GM12878 (cell line): ENCODE results near the gene TMC8. TPM values are rescaled to one million over a fixed set of nuclear protein-coding genes. Genes with fewer than 3 reads are reported as not detected.

Source experiments
- ATAC-seq: fragments of 200-7000 bp; cut with Tn5 transposase; 3 replicates; pipeline ENCODE4 v1.9.1; 2020; ENCODE audit warnings: mild to moderate bottlenecking, moderate library complexity
- BruUV-seq: library from RNA; stranded (reverse); fragments of 400-500 nt; replicated peaks from 2 replicates; lab custom pipeline; 2021; lab: Mats Ljungman, UMichigan
- CTCF ChIA-PET: fragments of 300-600 bp; sonication (Branson Sonifier 250); formaldehyde crosslinking; extraction: SDS; loops from one replicate; lab custom pipeline; 2021; ENCODE audit warnings: inconsistent platforms; lab: Yijun Ruan, JAX
- POLR2A ChIA-PET: fragments of 350-600 bp; formaldehyde crosslinking; extraction: SDS; loops from one replicate; lab custom pipeline; 2021; ENCODE audit warnings: inconsistent platforms; lab: Charles Lee
- RAD21 ChIA-PET: fragments of 300-600 bp; sonication (Branson Sonifier 250); formaldehyde crosslinking; loops from one replicate; lab custom pipeline; 2023; ENCODE audit warnings: antibody characterized with exemption; ENCODE audit not compliant: unreplicated experiment; lab: Charles Lee
- SMC1A ChIA-PET: fragments of 300-600 bp; sonication (Branson Sonifier 250); formaldehyde crosslinking; loops from one replicate; lab custom pipeline; 2023; ENCODE audit not compliant: unreplicated experiment, uncharacterized antibody; lab: Charles Lee
- DNase-seq: peaks from one replicate; pipeline ENCODE4 v3.0.0-alpha.2; 2011; ENCODE audit warnings: low read depth, low spot score
- FAIRE-seq: peaks from 3 replicates; lab custom pipeline; 2011; peaks lifted over from hg19 to GRCh38; lab: Jason Lieb, UNC
- H2AFZ ChIP-seq: 2 replicates; pipeline ENCODE4 v1.6.0; 2011; ENCODE audit warnings: low read depth, low read length, control low read depth; ENCODE audit not compliant: control insufficient read depth
- H3K27ac ChIP-seq: 2 replicates; pipeline ENCODE4 v1.5.1; 2011; ENCODE audit warnings: control low read depth; ENCODE audit not compliant: control insufficient read depth, insufficient read depth
- H3K27me3 ChIP-seq, 2 experiments: replicated peaks in 1 of 2; 2 replicates each; pipeline versions ENCODE4 v1.6.0 to v1.6.1; 2011; ENCODE audit warnings: low read length in 1 of 2; ENCODE audit not compliant: control insufficient read depth in 2 of 2, insufficient read depth in 2 of 2
- H3K36me3 ChIP-seq, 2 experiments: 2 replicates each; pipeline ENCODE4 v1.5.1; 2011; ENCODE audit warnings: low read length in 1 of 2; ENCODE audit not compliant: control insufficient read depth in 2 of 2, insufficient read depth in 2 of 2
- H3K4me1 ChIP-seq: 2 replicates; pipeline ENCODE4 v1.6.1; 2011; ENCODE audit warnings: mild to moderate bottlenecking, low read length, moderate library complexity, mixed read lengths; ENCODE audit not compliant: control insufficient read depth, insufficient read depth
- H3K4me2 ChIP-seq: 2 replicates; pipeline ENCODE4 v1.6.0; 2011; ENCODE audit warnings: control low read depth; ENCODE audit not compliant: control insufficient read depth, insufficient read depth
- H3K4me3 ChIP-seq: fragments of 200-600 bp; sonication (generic); 2 replicates; pipeline ENCODE4 v1.5.1; 2016
- H3K79me2 ChIP-seq: 2 replicates; pipeline ENCODE4 v1.6.0; 2011; ENCODE audit warnings: low read length; ENCODE audit not compliant: control insufficient read depth, insufficient read depth
- H3K9ac ChIP-seq: 2 replicates; pipeline ENCODE4 v1.8.0; 2011; ENCODE audit warnings: low read length, control low read depth, mixed read lengths; ENCODE audit not compliant: control insufficient read depth, insufficient read depth
- H3K9me3 ChIP-seq: replicated peaks from 3 replicates; pipeline ENCODE4 v1.5.1; 2011; ENCODE audit warnings: mild to moderate bottlenecking, low read length; ENCODE audit not compliant: control insufficient read depth, insufficient read depth
- H4K20me1 ChIP-seq: 2 replicates; pipeline ENCODE4 v1.6.0; 2011; ENCODE audit not compliant: control insufficient read depth, insufficient read depth
- CREM ChIP-seq: IDR thresholded peaks from 2 replicates; pipeline ENCODE4 v1.6.1; 2014; ENCODE audit warnings: antibody characterized with exemption, low read depth
- DPF2 ChIP-seq: fragments of 450-650 bp; IDR thresholded peaks from 2 replicates; pipeline ENCODE4 v1.6.1; 2017; ENCODE audit warnings: mild to moderate bottlenecking
- EGR1 ChIP-seq, 2 experiments: IDR thresholded peaks; 1 replicate in 1 of 2; 2 replicates in 1 of 2; pipeline ENCODE4 v1.6.1; 2011 to 2012; ENCODE audit warnings: low read depth in 2 of 2, low read length in 2 of 2, borderline replicate concordance in 1 of 2, mild to moderate bottlenecking in 1 of 2, moderate library complexity in 1 of 2
- HDAC2 ChIP-seq: fragments of 200-600 bp; sonication (generic); IDR thresholded peaks from 2 replicates; pipeline ENCODE4 v1.6.1; 2017
- IRF4 ChIP-seq: IDR thresholded peaks from 2 replicates; pipeline ENCODE4 v1.6.1; 2011; ENCODE audit warnings: low read depth, low read length
- MAX ChIP-seq: IDR thresholded peaks from 2 replicates; pipeline ENCODE4 v1.6.1; 2012; ENCODE audit warnings: low read depth, low read length, improper control_type of control experiment
- MEF2A ChIP-seq: IDR thresholded peaks from 2 replicates; pipeline ENCODE4 v1.6.1; 2011; ENCODE audit warnings: low read depth, mild to moderate bottlenecking, low read length, moderate library complexity; ENCODE audit not compliant: insufficient read depth
- MLLT1 ChIP-seq: fragments of 450-650 bp; IDR thresholded peaks from 2 replicates; pipeline ENCODE4 v1.6.1; 2016; ENCODE audit warnings: mild to moderate bottlenecking
- NBN ChIP-seq: fragments of 450-650 bp; IDR thresholded peaks from 2 replicates; pipeline ENCODE4 v1.6.1; 2016
- NR2C1 ChIP-seq: fragments of 450-650 bp; IDR thresholded peaks from 2 replicates; pipeline ENCODE4 v1.6.1; 2017; ENCODE audit warnings: antibody characterized with exemption, mild to moderate bottlenecking, moderate library complexity
- POLR2AphosphoS2 ChIP-seq: IDR thresholded peaks from 2 replicates; pipeline ENCODE4 v1.6.1; 2011; ENCODE audit warnings: low read depth, mild to moderate bottlenecking, low read length, improper control_type of control experiment, moderate library complexity
- RAD21 ChIP-seq: IDR thresholded peaks from 2 replicates; pipeline ENCODE4 v1.6.1; 2011; ENCODE audit warnings: mild to moderate bottlenecking, low read depth, low read length, moderate library complexity; ENCODE audit not compliant: insufficient read depth
- RB1 ChIP-seq: fragments of 450-650 bp; formaldehyde crosslinking; IDR thresholded peaks from 2 replicates; pipeline ENCODE4 v1.6.1; 2017; ENCODE audit warnings: mild to moderate bottlenecking, borderline replicate concordance
- RCOR1 ChIP-seq: conservative IDR thresholded peaks from 2 replicates; pipeline ENCODE4 v1.6.1; 2012; ENCODE audit warnings: low read depth, low read length, improper control_type of control experiment
- RELA ChIP-seq: fragments of 450-650 bp; IDR thresholded peaks from 2 replicates; pipeline ENCODE4 v1.8.0; 2014; ENCODE audit warnings: borderline replicate concordance; ENCODE audit not compliant: partially characterized antibody
- TCF12 ChIP-seq: IDR thresholded peaks from 2 replicates; pipeline ENCODE4 v1.6.1; 2011; ENCODE audit warnings: low read depth, mild to moderate bottlenecking, low read length
- TCF3 ChIP-seq: IDR thresholded peaks from 2 replicates; pipeline ENCODE4 v1.6.1; 2012; ENCODE audit warnings: low read depth, mild to moderate bottlenecking, low read length, borderline replicate concordance; ENCODE audit not compliant: insufficient read depth
- YY1 ChIP-seq: IDR thresholded peaks from 2 replicates; pipeline ENCODE4 v1.6.1; 2011; ENCODE audit warnings: low read depth, mild to moderate bottlenecking, low read length
- ZZZ3 ChIP-seq: IDR thresholded peaks from 2 replicates; pipeline ENCODE4 v1.6.1; 2011; ENCODE audit warnings: low read depth; ENCODE audit not compliant: control insufficient read depth, insufficient read length
- WGBS: methylation state at CpG from one replicate; pipeline ENCODE4 v1.1.6; 2016; ENCODE audit warnings: low lambda C conversion rate; ENCODE audit not compliant: insufficient replicate concordance, insufficient coverage; ENCODE audit errors: missing lambda C conversion rate; 5-methylcytosine and 5-hydroxymethylcytosine counted together
- in situ Hi-C: fragments of 300-500 bp; cut with MboI; formaldehyde crosslinking; loops from 9 replicates; pipeline ENCODE4 v1.14.3; 2018; ENCODE audit warnings: mixed read lengths
- intact Hi-C: fragments of 100-400 bp; cut with micrococcal nuclease; formaldehyde crosslinking; loops from one replicate; pipeline ENCODE4 v1.14.2; 2022; ENCODE audit not compliant: unreplicated experiment
- polyA plus RNA-seq, 11 experiments: library from polyadenylated mRNA; depleted of rRNA in 4 of 11; unstranded in 6 of 11; stranded (reverse) in 5 of 11; fragments of >200 nt; fragmentation: Nextera tagmentation in 4 of 11; fragmentation: Illumina TruSeq in 1 of 11; extraction: Ambion mirVana in 4 of 11; extraction: Trizol in 1 of 11; gene quantifications; 1 replicate in 1 of 11; 2 replicates in 10 of 11; pipeline versions ENCODE4 v1.2.1 to v1.2.3, GENCODE V29; 2011 to 2016; ENCODE audit warnings: inconsistent platforms in 2 of 11, missing spikeins in 2 of 11, low read depth in 1 of 11
- total RNA-seq, 4 experiments: library from RNA; depleted of rRNA in 3 of 4; stranded (reverse); fragments of >200 nt in 3 of 4; fragmentation: Illumina TruSeq in 1 of 4; extraction: Trizol in 1 of 4; gene quantifications; 2 replicates each; pipeline versions ENCODE4 v1.2.1 to v1.2.3, GENCODE V29; 2013 to 2021
- TF ChIP-seq, protein P1 (sequence below): IDR thresholded peaks from 2 replicates; pipeline ENCODE4 v1.6.1; 2012; ENCODE audit warnings: low read depth, low read length, improper control_type of control experiment

TMC8 gene
- total and polyA plus RNA-seq, 10 of the 15 experiments (the other 5 are each of a cell fraction or from before 2014, with no cell fraction given) = 2.7 to 128 (median 40.0) TPM

DNA sequence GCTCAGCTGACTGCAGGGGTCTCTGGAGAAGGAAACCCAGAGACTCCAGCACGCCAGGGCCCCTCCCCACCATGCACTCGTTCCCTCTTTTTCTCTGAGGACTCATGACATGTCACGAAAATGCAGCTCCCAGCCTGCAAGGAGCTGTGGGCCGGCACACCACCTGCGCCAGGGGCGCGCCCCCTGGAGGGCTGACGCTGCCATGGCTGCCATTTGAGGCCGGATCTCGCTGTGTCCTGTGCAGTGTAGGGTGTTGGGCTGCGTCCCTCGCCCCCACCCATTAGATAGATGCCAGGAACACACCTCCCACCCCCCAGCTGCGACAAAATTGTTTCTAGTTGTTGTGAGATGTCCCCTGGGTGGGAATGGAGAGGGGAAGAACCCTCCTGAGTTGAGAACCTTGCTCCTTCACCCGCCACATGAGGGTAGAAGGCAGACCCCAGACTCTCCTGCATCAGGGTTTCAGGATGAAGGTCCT lies 46.0 kb downstream of the TMC8 start:
- Histone ChIP-seq H2AFZ (no peak overlapping the region), H3K4me1 (peaks cover 59% of the 10 kb centered on the region), H3K9me3 (no peaks in the 10 kb centered on the region), H3K4me3 (no peak overlapping the region), H3K79me2 (peaks cover 22% of the 10 kb centered on the region), H3K27ac (no peak overlapping the region), H3K9ac (no peak overlapping the region), H3K4me2 (no peak overlapping the region; the same call in 1 of the 2 replicates), H3K36me3 (peaks cover 8 to 28% of the 10 kb centered on the region in 2 experiments; a peak in 3 of 4 replicates), H4K20me1 (no peaks in the 10 kb centered on the region; the same call in 1 of the 2 replicates), H3K27me3 (no peaks in the 10 kb centered on the region)
- ChIA-PET RAD21 (interaction anchor here (0.6 to 8.6 kb wide), 22 partner anchors 10 to 168 kb away, joined by 3 to 83 read pairs (median 5); partner anchors contain the start of genes AFMID, TK1 and TMC8), CTCF (interaction anchor here (0.5 to 9.0 kb wide), 29 partner anchors 9 to 489 kb away, joined by 3 to 132 read pairs (median 6); partner anchors contain the start of genes AFMID, BIRC5, TK1 and TMC6), SMC1A (interaction anchor here (0.7 to 7.4 kb wide), 15 partner anchors 9 to 92 kb away, joined by 3 to 51 read pairs (median 7); no protein-coding TSS in a partner anchor), POLR2A (interaction anchor here (0.5 to 8.7 kb wide), 12 partner anchors 11 to 67 kb away, joined by 3 to 85 read pairs (median 4); partner anchors contain the start of genes AFMID, C17orf99, TK1 and TMC6)
- no TSS peak for BruUV-seq
- DNase-seq (no peak), FAIRE-seq (no peak), ATAC-seq (peak; percentile 68)
- WGBS = 20% methylated on average over 14 of the region's 14 CpGs
- in situ Hi-C loops = loop anchor here (5.0 kb wide), 1 partner anchor 64 kb away; no protein-coding TSS in a partner anchor
- intact Hi-C loops = loop anchor here (1.0 kb wide), 2 partner anchors 63 to 91 kb away; no protein-coding TSS in a partner anchor
- peak; percentile 95 for TF ChIP-seq TCF3
- TF ChIP-seq DPF2 = 0 out of 2 replicates have a peak, but pooled peaks have one; percentile 18
- no peak for TF ChIP-seq NR2C1
- TF ChIP-seq RELA = peak; percentile 9
- peak; percentile 50; the same call in 1 of the 2 replicates for TF ChIP-seq RB1
- 0 out of 3 replicates have a peak, but pooled peaks of 1 of the 2 experiments have one; percentile 0 for TF ChIP-seq EGR1 (IDR thresholded peaks at IDR 0.05; ENCODE audit: borderline replicate concordance in 1 of 2, low read depth in 2 of 2, low read length in 2 of 2)
- no peak for TF ChIP-seq ZZZ3
- peak; percentile 30; the same call in 1 of the 2 replicates for TF ChIP-seq NBN
- 0 out of 2 replicates have a peak, but pooled peaks have one; percentile 30 for TF ChIP-seq CREM
- 0 out of 2 replicates have a peak, but pooled peaks have one; percentile 35 for TF ChIP-seq MAX
- peak; percentile 63; the same call in 1 of the 2 replicates for TF ChIP-seq POLR2AphosphoS2
- TF ChIP-seq TCF12 = peak; percentile 91
- TF ChIP-seq RCOR1 = 0 out of 2 replicates have a peak, but pooled peaks have one; percentile 57
- TF ChIP-seq, protein P1, sequence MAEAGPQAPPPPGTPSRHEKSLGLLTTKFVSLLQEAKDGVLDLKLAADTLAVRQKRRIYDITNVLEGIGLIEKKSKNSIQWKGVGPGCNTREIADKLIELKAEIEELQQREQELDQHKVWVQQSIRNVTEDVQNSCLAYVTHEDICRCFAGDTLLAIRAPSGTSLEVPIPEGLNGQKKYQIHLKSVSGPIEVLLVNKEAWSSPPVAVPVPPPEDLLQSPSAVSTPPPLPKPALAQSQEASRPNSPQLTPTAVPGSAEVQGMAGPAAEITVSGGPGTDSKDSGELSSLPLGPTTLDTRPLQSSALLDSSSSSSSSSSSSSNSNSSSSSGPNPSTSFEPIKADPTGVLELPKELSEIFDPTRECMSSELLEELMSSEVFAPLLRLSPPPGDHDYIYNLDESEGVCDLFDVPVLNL = no peak
- 0 out of 2 replicates have a peak, but pooled peaks have one; percentile 51 for TF ChIP-seq IRF4
- TF ChIP-seq YY1 = peak; percentile 92
- TF ChIP-seq RAD21 = peak; percentile 82
- 0 out of 2 replicates have a peak, but pooled peaks have one; percentile 18 for TF ChIP-seq MEF2A
- no peak for TF ChIP-seq HDAC2
- 0 out of 2 replicates have a peak, but pooled peaks have one; percentile 24 for TF ChIP-seq MLLT1
